ENCODE measurements around the gene FADS2.

FADS2 gene

DNA sequence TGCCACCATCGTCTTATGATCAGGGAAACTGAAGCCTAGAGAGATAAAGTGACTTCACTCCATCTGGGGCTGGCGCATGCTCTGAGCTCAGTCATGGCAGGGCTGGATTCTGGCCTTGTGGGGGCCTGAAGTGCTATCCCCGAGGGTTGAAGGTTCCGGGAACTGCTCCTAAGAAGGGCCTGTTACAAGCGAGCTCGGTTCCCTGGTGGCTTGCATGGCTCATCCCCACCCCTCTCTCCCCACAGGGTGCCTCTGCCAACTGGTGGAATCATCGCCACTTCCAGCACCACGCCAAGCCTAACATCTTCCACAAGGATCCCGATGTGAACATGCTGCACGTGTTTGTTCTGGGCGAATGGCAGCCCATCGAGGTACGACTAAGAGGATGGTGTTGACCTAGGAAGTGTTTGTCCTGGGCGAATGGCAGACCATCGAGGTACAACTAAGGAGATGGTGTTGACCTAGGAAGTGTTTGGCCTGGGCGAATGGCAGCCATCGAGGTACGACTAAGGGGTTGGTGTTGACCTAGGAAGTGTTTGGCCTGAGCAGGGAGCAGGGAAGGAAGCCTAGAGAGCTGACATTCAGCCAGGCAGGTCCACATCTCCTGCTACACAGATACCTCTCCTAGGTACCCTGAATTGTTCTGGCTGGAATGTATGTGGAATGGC is 19.9 kb downstream of the FADS2 start:
- Histone ChIP-seq H3K36me3 (replicated peaks; ENCODE audit: low read depth, low read length) (peaks cover 72% of the 10 kb centered on the region), H3K79me2 (ENCODE audit: low read length) (no peaks in the 10 kb centered on the region; the same call in 1 of the 2 replicates), H3K4me1 (ENCODE audit: low read length) (no peaks in the 10 kb centered on the region), H3K4me2 (ENCODE audit: low read length) (no peak overlapping the region), H3K4me3 (ENCODE audit: low read length) (no peak overlapping the region), H3K27me3 (ENCODE audit: low read depth, low read length) (no peaks in the 10 kb centered on the region), H3K9ac (ENCODE audit: low read length) (no peak overlapping the region), H4K20me1 (ENCODE audit: insufficient read depth, low read length) (no peaks in the 10 kb centered on the region), H2AFZ (ENCODE audit: low read depth, low read length) (no peak overlapping the region), H3K9me3 (ENCODE audit: insufficient read depth, low read length) (no peaks in the 10 kb centered on the region), H3K27ac (ENCODE audit: low read length) (no peak overlapping the region)
- no peak for TF ChIP-seq EZH2phosphoT487 (IDR thresholded peaks at IDR 0.05; ENCODE audit: low read depth)

DNA sequence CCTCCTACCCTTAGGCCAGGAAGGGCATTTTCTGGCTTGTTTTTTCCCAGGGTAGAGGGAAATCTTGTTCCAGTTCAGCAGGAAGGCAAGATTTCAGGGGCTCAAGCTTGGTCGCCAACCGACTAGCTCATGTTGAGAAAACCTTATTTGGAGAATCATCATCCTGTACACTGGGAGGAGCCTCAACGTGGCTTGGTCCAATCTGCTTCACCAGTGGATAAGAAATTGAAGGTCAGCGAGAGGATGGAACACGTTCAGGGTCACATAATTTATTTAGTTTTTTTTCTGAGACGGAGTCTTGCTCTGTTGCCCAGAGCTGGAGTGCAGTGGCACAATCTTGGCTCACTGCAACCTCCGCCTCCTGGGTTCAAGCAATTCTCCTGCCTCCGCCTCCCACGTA is 20.5 kb downstream of the FADS2 start:
- TF ChIP-seq, protein P1, sequence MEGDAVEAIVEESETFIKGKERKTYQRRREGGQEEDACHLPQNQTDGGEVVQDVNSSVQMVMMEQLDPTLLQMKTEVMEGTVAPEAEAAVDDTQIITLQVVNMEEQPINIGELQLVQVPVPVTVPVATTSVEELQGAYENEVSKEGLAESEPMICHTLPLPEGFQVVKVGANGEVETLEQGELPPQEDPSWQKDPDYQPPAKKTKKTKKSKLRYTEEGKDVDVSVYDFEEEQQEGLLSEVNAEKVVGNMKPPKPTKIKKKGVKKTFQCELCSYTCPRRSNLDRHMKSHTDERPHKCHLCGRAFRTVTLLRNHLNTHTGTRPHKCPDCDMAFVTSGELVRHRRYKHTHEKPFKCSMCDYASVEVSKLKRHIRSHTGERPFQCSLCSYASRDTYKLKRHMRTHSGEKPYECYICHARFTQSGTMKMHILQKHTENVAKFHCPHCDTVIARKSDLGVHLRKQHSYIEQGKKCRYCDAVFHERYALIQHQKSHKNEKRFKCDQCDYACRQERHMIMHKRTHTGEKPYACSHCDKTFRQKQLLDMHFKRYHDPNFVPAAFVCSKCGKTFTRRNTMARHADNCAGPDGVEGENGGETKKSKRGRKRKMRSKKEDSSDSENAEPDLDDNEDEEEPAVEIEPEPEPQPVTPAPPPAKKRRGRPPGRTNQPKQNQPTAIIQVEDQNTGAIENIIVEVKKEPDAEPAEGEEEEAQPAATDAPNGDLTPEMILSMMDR (IDR thresholded peaks at IDR 0.05; ENCODE audit: low read depth, low read length), result no peak
- no peak for TF ChIP-seq EZH2phosphoT487 (IDR thresholded peaks at IDR 0.05; ENCODE audit: low read depth)
- H3K9ac ChIP-seq (ENCODE audit: low read length), result no peak overlapping the region
- H3K36me3 ChIP-seq (replicated peaks; ENCODE audit: low read depth, low read length), result peaks cover 72% of the 10 kb centered on the region

DNA sequence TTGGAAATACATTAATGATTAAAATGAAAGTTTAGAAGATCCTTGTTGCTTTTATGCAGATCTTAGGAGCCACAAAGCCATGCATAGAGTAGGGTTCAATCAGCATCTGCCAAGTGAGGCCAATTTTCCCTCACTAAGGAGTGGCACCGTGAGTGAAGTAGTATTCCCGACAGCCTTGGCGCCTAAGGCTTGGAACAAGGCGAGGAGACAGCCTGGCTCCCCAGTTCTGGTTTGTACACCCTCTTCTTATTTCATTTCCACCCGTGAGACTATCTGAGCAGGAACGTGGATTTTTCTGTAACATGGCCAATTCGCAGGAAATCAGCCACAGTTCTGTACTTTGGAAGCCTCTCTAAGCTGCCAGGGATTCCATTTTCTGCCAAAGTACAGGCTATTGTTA is 22.6 kb downstream of the FADS2 start:
- Histone ChIP-seq H3K36me3 (replicated peaks; ENCODE audit: low read depth, low read length) (peaks cover 82% of the 10 kb centered on the region), H4K20me1 (ENCODE audit: insufficient read depth, low read length) (peaks cover 6% of the 10 kb centered on the region; the same call in 1 of the 2 replicates)

More for the DNA sequence above, 20.5 kb downstream of the FADS2 start:
- Histone ChIP-seq H4K20me1 (ENCODE audit: insufficient read depth, low read length) (peaks cover 3% of the 10 kb centered on the region; the same call in 1 of the 2 replicates), H3K27me3 (ENCODE audit: low read depth, low read length) (no peaks in the 10 kb centered on the region), H3K4me3 (ENCODE audit: low read length) (no peak overlapping the region), H3K79me2 (ENCODE audit: low read length) (no peaks in the 10 kb centered on the region), H3K4me2 (ENCODE audit: low read length) (no peak overlapping the region), H3K4me1 (ENCODE audit: low read length) (no peaks in the 10 kb centered on the region), H3K9me3 (ENCODE audit: insufficient read depth, low read length) (no peaks in the 10 kb centered on the region), H2AFZ (ENCODE audit: low read depth, low read length) (no peak overlapping the region), H3K27ac (ENCODE audit: low read length) (no peak overlapping the region)

DNA sequence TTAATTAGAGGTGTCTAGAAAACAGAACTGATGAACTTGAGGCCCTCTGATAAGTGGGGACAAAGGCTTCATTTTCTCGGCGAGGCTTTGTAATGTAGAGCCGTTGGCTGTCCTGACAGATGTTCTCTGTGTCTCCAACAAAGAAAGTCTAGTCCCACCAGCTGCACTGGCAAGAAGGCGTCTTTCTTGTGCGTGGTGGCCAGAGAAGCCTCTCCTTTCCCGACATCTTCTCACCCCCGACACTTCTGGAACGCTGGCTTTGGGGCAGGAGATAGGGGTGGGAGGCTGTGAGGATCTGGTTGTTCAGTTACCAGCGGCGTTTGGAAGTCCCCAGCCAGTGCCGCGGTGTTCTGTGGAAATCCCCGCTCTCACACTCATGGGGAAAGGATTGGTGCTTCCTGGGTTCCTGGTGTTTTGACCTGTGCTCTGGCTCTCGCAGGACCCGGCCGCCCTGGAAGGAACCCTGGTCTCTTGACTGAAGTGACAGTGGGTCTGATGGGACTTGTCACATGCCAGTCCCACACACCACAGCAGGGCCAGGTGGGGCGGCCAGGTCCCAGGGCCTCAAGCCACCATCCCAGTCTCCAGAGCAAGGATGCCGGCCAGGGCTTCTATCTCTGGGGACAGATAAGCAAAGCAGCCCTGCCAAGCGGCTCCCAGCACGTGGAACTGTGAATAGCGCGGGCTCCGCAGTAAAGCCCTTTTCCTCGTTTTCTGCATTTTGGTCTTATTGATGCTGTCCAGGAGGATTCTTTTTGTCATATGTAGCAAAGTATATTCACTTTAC is 23.2 kb downstream of the FADS2 start:
- H3K36me3 ChIP-seq (replicated peaks; ENCODE audit: low read depth, low read length), result peaks cover 83% of the 10 kb centered on the region
- no peaks in the 10 kb centered on the region for H3K27me3 ChIP-seq (ENCODE audit: low read depth, low read length)

More for the DNA sequence above, 22.6 kb downstream of the FADS2 start:
- Histone ChIP-seq H3K9ac (ENCODE audit: low read length) (no peak overlapping the region), H3K79me2 (ENCODE audit: low read length) (no peaks in the 10 kb centered on the region), H3K4me2 (ENCODE audit: low read length) (no peak overlapping the region), H2AFZ (ENCODE audit: low read depth, low read length) (no peak overlapping the region), H3K4me1 (ENCODE audit: low read length) (no peaks in the 10 kb centered on the region), H3K27ac (ENCODE audit: low read length) (no peak overlapping the region), H3K27me3 (ENCODE audit: low read depth, low read length) (no peaks in the 10 kb centered on the region), H3K9me3 (ENCODE audit: insufficient read depth, low read length) (no peaks in the 10 kb centered on the region), H3K4me3 (ENCODE audit: low read length) (no peak overlapping the region)
- TF ChIP-seq, protein P1 (IDR thresholded peaks at IDR 0.05; ENCODE audit: low read depth, low read length), result no peak
- TF ChIP-seq EZH2phosphoT487 (IDR thresholded peaks at IDR 0.05; ENCODE audit: low read depth), result no peak

More for the DNA sequence above, 23.2 kb downstream of the FADS2 start:
- Histone ChIP-seq H3K27ac (ENCODE audit: low read length) (no peak overlapping the region), H3K9ac (ENCODE audit: low read length) (no peak overlapping the region), H4K20me1 (ENCODE audit: insufficient read depth, low read length) (peaks cover 6% of the 10 kb centered on the region; the same call in 1 of the 2 replicates), H3K79me2 (ENCODE audit: low read length) (no peaks in the 10 kb centered on the region), H3K9me3 (ENCODE audit: insufficient read depth, low read length) (no peaks in the 10 kb centered on the region), H3K4me2 (ENCODE audit: low read length) (no peak overlapping the region), H2AFZ (ENCODE audit: low read depth, low read length) (no peak overlapping the region), H3K4me1 (ENCODE audit: low read length) (no peaks in the 10 kb centered on the region), H3K4me3 (ENCODE audit: low read length) (no peak overlapping the region)
- TF ChIP-seq, protein P1 (IDR thresholded peaks at IDR 0.05; ENCODE audit: low read depth, low read length), result no peak
- no peak for TF ChIP-seq EZH2phosphoT487 (IDR thresholded peaks at IDR 0.05; ENCODE audit: low read depth)

Measured in OCI-LY3 (cell line).